Ureter (tissue), 1 donor: ENCODE measurements around the gene EHMT1. TPM values are rescaled to one million over a fixed set of nuclear protein-coding genes. Genes with fewer than 3 reads are reported as not detected.
"Not testable (repeated sequence)": the region's sequence is repeated elsewhere in the genome, so short reads cannot be mapped to it uniquely, and the experiment has no call there.

Experiments used
- DNase-seq: peaks from one replicate; pipeline ENCODE4 v3.0.0-alpha.2; 2020; ENCODE audit warnings: low spot score
- total RNA-seq: library from RNA; stranded (reverse); gene quantifications from one replicate; pipeline ENCODE4 v1.2.4, GENCODE V29; 2023
- donor health status: DM: yes; HTN: yes; CAD: no.

The EHMT1 gene
- total RNA-seq, 1 donor from 2014 or later: 126 TPM

- no peak for DNase-seq
Measured at GRCh38 chr9:137761032-137761431, 142.2 kb downstream of the EHMT1 start.

- DNase-seq: no peak
Measured at GRCh38 chr9:137761793-137762192, 143.0 kb downstream of the EHMT1 start.

- DNase-seq: no peak
Measured at GRCh38 chr9:137762414-137763061, 143.7 kb downstream of the EHMT1 start.

- no peak for DNase-seq
Measured at GRCh38 chr9:137763271-137763955, 144.6 kb downstream of the EHMT1 start.

- DNase-seq: no peak
Measured at GRCh38 chr9:137764171-137764671, 145.4 kb downstream of the EHMT1 start.

GRCh38 chr9:137764981-137765380 lies 146.2 kb downstream of the EHMT1 start:
- DNase-seq: no peak

GRCh38 chr9:137765536-137765935 lies 146.7 kb downstream of the EHMT1 start:
- DNase-seq: no peak

GRCh38 chr9:137771580-137771979 lies 152.8 kb downstream of the EHMT1 start:
- no peak for DNase-seq

- no peak for DNase-seq
Measured at GRCh38 chr9:137772281-137772873, 153.6 kb downstream of the EHMT1 start.

- DNase-seq: no peak
Measured at GRCh38 chr9:137774775-137775386, 156.1 kb downstream of the EHMT1 start.

- no peak for DNase-seq
Measured at GRCh38 chr9:137776306-137776995, 157.6 kb downstream of the EHMT1 start.

- no peak for DNase-seq
Measured at GRCh38 chr9:137777761-137778160, 159.0 kb downstream of the EHMT1 start.

GRCh38 chr9:137778336-137778735 lies 159.5 kb downstream of the EHMT1 start:
- DNase-seq: no peak

GRCh38 chr9:137778914-137779313 lies 160.1 kb downstream of the EHMT1 start:
- DNase-seq: no peak

- DNase-seq: not testable (repeated sequence)
Measured at GRCh38 chr9:137780031-137780430, 161.2 kb downstream of the EHMT1 start.

GRCh38 chr9:137781906-137782585 lies 163.2 kb downstream of the EHMT1 start:
- no peak for DNase-seq

- DNase-seq: no peak
Measured at GRCh38 chr9:137783521-137783920, 164.7 kb downstream of the EHMT1 start.

GRCh38 chr9:137784046-137784445 lies 165.2 kb downstream of the EHMT1 start:
- no peak for DNase-seq

GRCh38 chr9:137784641-137785513 lies 166.1 kb downstream of the EHMT1 start:
- no peak for DNase-seq

- DNase-seq: no peak
Measured at GRCh38 chr9:137785704-137786161, 166.9 kb downstream of the EHMT1 start.
